GM21723 (cell line): ENCODE results near the gene FUT8.
"Not testable (repeated sequence)": the region's sequence is repeated elsewhere in the genome, so short reads cannot be mapped to it uniquely, and the experiment has no call there.

Experiments used
- ATAC-seq: cut with Tn5 transposase; IDR thresholded peaks from one replicate; pipeline ENCODE4 v1.9.1; 2021; ENCODE audit warnings: mild to moderate bottlenecking, moderate library complexity; ENCODE audit not compliant: unreplicated experiment

The FUT8 gene

DNA sequence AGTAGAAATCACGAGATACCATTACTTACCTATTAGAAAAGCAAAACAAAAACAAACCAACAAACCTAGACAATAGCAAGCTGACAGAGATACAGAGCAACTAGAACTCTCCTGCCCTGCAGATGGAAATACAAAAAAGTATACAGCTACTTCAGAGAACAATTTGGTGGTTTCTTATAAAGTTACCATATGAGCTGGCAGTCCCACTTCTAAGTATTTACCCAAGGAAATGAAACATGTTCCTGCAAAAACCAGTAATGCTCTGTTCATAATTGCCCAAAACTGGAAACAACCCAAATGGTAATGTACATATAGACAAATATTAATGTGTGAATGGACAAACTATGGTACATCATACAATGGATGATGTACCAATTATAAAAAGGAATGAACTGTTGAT, 31.7 kb downstream of the FUT8 start:
- no peak for ATAC-seq

DNA sequence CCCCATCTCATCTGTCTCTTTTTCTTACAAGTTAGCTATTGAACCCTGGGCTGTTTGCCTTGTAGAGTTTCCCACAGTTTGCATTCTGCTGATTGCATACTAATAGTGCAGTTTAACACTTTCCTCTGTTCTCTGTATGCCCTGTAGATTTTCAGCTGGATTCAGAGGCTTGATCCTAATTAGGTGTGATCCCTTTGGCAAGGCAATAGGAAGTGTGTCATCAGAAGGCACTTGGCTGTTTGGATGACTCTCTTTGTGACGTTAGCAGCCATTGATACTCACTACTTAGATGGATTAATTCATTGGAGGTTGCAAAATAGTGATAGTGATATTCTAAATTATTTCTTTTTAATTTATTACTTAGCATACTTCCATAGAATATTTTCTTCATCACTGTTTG, 33.6 kb downstream of the FUT8 start:
- no peak for ATAC-seq

GRCh38 chr14:65449647-65450046, 37.1 kb downstream of the FUT8 start:
- ATAC-seq: no peak

DNA sequence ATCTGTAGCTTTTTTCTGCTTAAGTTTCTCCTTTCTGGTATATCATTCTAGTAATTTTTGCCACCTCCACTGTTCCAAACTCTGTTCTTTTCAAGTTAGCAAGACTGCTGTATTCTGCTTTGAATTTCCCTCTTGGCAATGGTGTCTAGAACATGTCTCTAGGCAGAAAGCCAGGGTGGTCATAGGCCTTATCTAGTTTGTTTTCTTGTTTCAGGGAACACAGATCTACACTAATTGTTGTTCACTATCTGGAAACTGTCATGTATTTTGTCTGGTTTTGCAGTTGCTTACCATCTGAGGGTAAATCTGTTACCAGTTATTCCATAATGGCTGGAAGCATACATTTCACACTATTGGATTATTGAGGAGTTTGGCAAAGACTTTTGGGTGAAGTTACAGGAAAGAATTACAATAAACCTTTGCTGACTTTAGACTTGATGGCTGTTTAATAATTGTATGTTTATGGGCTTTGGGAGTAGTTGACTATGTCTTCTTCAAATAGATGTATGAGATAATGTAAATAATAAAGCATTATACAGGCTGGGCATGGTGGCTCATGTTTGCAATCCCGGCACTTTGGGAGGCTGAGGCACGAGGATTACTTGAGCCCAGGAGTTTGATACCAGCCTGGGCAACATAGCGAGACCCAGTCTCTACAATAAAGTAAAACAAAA, 41.4 kb downstream of the FUT8 start:
- ATAC-seq: no peak

DNA sequence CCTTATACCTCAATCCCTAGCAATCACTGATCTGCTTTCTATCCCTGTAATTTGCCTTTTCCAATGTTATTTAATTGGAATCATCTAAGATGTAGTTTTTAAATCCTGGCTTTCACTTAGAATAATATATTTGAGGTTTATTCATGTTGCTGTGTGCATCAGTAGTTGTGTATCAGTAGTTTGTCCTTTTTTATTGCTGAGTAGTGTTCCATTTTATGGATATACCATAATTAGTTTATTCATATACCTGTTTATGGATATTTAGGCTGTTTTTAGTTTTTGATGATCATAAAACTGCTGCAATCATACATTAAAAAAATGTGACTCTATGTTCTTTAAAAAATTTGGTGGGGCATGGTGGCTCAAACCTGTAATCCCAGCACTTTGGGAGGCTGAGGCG, 43.7 kb downstream of the FUT8 start:
- ATAC-seq: no peak

DNA sequence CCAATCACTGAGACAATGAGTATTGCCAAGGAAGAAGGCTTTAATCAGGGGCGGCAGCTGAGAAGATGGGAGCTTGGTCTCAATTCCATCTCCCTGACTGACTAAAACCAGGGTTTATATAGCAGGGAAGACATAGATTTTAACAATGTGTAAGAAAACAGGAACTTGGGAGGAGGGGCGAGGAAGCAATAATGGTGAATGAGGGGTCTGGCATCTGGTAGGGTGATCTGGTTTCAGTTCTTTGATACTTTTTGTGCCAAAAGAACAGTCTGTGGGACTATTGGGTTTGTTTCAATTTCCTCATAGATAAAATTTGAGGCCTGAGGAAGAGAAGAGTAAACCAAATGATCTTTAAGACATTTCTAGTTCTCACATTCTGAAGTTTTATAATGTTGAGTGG, 49.2 kb downstream of the FUT8 start:
- peak; percentile 36 for ATAC-seq

- ATAC-seq: peak; percentile 64
These were observed 49.9 kb downstream of the FUT8 start for GRCh38 chr14:65462411-65462810.

DNA sequence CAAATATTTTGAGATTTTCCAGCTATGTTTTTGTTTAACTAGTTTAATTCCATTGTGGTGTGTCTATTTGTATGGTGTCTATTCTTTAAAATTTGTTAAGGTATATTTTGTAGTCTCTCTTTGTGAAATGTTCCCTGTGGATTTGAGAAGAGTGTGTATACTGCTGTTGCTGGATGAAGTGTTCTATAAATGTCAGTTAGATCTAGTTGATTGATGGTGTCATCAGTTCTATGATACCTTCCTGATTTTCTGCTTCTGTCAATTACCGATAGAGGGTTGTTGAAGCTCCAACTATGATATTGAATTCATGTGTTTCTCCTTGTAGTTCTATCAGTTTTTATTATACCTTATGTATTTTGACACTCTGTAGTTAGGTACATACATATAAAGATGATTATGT, 53.1 kb downstream of the FUT8 start:
- ATAC-seq: no peak

DNA sequence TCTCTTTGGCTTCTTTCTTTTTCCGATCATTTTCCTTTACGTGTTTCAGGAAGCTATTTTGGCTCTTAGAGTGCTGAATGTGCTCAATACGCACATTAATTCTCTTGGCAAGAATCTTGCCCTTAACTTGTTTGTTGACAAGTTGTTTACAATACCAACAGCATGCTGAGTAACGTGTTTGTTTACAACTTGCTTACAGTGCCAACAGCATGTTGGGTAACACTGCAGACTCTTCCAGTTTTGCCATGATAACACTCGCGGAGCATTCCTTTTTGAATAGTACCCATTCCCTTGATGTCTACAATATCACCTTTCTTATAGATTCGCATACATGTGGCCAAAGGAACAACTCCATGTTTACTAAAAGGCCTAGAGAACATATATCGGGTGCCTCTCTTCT, 55.4 kb downstream of the FUT8 start:
- ATAC-seq: not testable (repeated sequence)

DNA sequence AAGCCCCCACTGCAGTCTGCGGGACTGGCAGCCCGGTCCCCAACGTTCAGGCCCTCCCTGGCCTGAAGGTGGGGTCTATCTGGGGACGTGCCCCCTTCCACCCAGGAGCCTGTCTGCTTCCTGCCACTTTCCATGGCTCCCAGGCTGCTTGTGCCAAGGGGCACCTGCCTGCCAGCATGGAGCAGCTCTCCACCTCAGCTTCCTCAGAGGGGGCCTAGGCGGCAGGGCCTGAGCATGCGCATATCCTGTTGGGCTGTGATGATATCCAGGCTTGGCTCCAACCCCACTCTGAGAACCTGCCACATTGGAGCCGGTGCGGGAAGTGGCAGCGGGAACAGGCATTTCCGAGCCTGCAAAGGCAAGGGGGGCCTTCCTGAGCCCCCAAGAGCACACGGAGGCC, 57.4 kb downstream of the FUT8 start:
- no peak for ATAC-seq

- peak; percentile 43 for ATAC-seq
These were observed 57.9 kb downstream of the FUT8 start for GRCh38 chr14:65470404-65470880.

DNA sequence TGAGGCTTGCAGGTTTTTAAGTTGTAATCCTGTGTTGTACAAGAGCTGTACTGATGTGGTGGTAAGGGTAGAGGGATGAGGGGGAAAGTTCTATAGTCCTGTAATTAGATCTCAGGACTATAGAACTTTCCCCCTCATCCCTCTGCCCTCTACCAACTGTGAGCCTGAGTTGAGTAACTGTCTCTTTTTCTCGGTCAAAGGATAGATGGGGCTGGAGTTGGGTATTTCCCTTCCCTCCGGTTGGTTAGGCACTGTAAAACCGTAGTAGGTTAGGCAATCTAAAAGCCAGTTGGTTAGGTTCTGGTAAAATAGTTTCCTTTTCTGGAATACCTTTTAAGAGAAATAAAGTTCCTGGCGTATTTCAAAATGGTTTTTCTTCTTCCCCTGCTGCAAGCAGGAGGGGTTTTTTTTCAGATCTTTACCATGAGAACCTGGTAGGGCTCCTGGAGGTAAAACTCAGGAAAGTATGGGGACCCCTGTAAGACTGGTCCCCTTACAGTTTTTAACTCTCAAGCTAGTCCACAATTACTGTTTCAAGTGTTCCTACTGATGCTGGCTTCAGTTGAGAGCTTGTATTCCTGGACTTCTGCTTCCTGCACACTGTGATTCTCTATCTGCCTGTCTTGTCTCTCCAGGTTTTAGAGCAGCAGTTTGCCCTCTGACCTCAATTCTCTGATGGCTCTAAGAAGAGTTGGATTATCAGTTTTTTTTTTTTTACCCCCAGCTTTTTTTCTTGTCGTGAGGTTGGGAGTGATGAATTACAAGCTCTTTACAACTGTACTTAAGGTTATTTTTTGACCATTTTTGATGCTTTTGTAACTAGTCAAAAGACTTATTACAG, 58.7 kb downstream of the FUT8 start:
- ATAC-seq: peak; percentile 70

DNA sequence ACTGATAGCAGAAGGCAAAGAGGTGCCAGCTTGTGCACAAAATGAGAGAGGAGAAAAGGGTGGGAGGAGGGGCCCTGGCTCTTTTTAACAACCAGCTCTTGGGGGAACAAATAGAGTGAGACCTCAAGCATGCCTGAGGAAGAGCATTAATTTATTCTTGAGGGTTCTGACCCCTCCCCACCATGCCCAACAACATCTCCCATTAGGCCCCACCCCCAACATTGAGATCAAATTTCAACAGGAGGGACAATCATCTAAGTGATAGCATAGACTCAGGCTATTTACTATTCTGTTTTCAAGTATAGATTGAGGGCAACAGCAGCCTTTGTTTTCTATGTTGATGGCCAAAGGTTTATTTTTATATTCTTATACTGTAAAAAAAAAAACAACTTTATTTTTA, 59.7 kb downstream of the FUT8 start:
- ATAC-seq: no peak

DNA sequence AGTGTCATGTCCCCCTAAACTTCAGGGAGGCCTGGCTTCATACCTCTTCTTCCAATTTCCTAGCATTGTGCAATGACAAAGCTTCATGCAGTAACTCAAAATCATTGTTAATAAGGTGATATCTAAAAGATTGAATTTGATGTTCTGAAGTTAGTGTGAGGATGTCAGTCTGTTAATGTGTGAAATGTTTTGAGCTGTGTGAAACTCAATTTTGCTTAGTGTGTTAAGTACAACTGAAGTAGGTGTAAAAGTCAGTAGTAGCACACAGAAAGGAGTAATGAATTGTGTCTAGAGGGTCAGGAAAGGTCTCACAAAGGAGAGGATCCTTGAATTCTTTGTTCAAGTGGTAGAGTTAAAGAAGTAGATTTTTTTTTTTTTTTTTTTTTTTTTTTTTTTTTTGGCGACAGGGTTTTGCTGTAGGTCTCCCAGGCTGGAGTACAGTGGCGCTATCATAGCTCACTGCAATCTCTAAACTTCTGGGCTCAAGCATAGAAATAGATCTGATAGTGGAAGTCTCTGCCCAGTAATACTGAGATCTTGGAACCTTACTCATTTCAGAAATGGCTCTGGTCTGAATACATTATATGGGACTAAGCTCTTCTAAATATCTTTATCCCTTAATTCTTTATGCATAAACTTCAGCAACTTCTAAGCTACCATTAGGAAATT, 63.9 kb downstream of the FUT8 start:
- peak; percentile 88 for ATAC-seq

GRCh38 chr14:65476942-65477318, 64.4 kb downstream of the FUT8 start:
- no peak for ATAC-seq

DNA sequence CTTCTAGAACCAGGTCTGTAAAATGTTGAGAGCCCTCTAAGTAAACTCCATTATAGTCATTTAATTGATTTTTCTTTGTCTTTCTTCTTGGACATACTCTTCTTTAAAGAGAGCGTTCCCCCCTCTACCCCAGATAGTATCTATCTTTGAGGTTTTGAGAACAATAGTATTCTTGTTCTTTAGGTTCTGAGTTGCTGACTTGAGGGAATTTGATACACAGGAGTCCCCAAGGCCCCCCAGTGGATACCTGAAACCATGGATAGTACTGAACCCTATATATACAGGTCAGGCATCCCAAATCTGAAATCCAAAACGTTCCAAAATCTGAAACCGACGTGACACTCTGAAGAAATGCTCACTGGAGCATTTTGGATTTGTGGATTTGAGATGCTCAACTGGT, 65.5 kb downstream of the FUT8 start:
- no peak for ATAC-seq

DNA sequence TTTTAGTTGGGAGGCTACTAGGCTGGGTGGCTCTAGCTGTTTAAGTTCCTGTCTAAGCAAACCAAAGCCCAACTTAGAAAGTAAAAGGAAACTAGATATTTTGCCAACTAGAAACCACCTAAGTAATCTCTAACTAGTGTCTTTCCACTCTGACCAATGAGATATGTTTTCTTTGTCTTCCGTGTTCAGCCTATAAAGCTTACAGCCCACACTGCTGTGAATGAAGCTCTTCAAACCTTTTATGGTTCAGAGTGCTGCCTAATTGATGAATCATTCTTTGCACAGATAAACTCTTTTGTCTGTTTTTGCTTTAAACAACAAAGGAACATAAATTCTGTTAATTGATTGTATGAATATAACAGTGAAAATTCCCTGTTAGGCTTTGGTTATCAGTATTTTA, 66.1 kb downstream of the FUT8 start:
- ATAC-seq: no peak

DNA sequence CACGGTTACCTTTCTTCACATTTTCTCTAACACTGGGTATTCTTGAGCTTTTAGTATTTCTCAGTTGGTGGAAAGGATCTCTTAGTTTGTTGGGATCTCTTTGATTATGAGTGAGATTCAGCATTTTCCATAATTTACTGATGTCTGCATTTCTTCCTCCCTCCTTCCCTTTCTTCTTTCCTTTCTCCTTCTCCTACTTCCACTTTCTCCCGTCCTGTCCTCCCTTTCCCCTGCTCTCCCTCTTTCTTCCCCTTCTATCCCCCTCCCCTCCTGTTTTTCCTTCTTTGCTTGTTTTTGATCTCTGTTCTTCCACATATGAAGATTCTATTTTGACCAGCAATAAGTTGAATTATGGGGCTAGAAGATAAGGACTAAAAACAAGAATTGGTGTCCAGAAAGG, 66.9 kb downstream of the FUT8 start:
- no peak for ATAC-seq

DNA sequence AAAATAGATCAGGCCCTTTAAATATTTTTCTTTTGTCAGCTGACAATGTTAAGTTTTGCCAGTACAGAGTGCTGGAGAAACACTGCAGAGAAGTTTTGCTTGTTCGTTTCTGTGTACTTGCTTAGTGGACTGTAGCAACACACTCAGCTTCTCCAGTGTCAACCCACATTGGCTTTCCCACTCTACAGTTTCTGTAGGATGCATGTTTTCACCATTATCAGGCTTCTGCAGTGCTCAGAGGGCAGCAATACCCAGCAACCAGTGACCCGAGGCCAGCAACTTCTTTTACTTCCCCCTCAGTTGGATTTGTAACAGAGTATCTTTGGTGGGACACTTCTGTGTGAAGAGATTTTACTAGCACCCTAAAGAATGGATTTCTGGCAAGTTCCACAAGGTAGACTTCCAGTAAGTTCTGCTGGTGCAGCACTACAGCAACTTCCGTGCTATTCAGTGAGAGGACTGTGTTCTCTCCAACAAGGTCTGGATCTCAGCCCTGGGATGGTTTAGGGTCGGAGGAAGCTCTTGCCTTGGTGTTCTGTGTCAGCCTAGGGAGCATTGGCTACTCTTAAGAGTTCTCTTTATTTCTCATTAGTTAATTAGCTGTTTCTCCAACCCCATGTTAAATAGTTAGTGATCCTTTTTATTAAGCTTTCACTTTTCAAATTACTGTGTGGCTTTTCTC, 70.4 kb downstream of the FUT8 start:
- no peak for ATAC-seq

- no peak for ATAC-seq
These were observed 71.1 kb downstream of the FUT8 start for GRCh38 chr14:65483647-65484046.

- no peak for ATAC-seq
These were observed 73.0 kb downstream of the FUT8 start for GRCh38 chr14:65485516-65485915.
